Neural progenitor cell (in vitro differentiated cells): Measurements from ENCODE around the gene AIM2. TPM values are rescaled to one million over a fixed set of nuclear protein-coding genes. Genes with fewer than 3 reads are reported as not detected.

Source experiments
- DNase-seq: peaks from one replicate; pipeline ENCODE4 v3.0.0-alpha.2; 2016; ENCODE audit warnings: low spot score
- H2AFZ ChIP-seq: fragments of 200-600 bp; sonication (generic); replicated peaks from 2 replicates; pipeline ENCODE4 v1.6.1; 2016; ENCODE audit warnings: antibody characterized with exemption
- H3F3A ChIP-seq: fragments of 200-600 bp; sonication (generic); 2 replicates; pipeline ENCODE4 v1.6.1; 2016; ENCODE audit warnings: antibody characterized with exemption, low read depth
- H3K27ac ChIP-seq: fragments of 200-600 bp; sonication (generic); 2 replicates; pipeline ENCODE4 v1.5.1; 2016; ENCODE audit warnings: mild to moderate bottlenecking
- H3K27me3 ChIP-seq: fragments of 200-600 bp; sonication (generic); 2 replicates; pipeline ENCODE4 v1.6.1; 2016; ENCODE audit warnings: mild to moderate bottlenecking, moderate library complexity
- H3K36me3 ChIP-seq: fragments of 200-600 bp; sonication (generic); 2 replicates; pipeline ENCODE4 v1.5.1; 2016
- H3K4me1 ChIP-seq: fragments of 200-600 bp; sonication (generic); 2 replicates; pipeline ENCODE4 v1.6.1; 2016; ENCODE audit warnings: mixed run types
- H3K4me2 ChIP-seq: fragments of 200-600 bp; sonication (generic); 2 replicates; pipeline ENCODE4 v1.6.1; 2016
- H3K4me3 ChIP-seq: fragments of 200-600 bp; sonication (generic); 2 replicates; pipeline ENCODE4 v1.5.1; 2016
- H3K79me2 ChIP-seq: fragments of 200-600 bp; sonication (generic); 2 replicates; pipeline ENCODE4 v1.6.1; 2016; ENCODE audit warnings: low read depth
- H3K9ac ChIP-seq: fragments of 200-600 bp; sonication (generic); 2 replicates; pipeline ENCODE4 v1.6.1; 2016
- H3K9me3 ChIP-seq: fragments of 200-600 bp; sonication (generic); 2 replicates; pipeline ENCODE4 v1.5.1; 2016; ENCODE audit warnings: low read depth
- H4K20me1 ChIP-seq: fragments of 200-600 bp; sonication (generic); 2 replicates; pipeline ENCODE4 v1.6.1; 2016; ENCODE audit warnings: low read depth
- H3K27ac Mint-ChIP-seq: 3 replicates; pipeline ENCODE4 v1.8.0; 2021; ENCODE audit warnings: mixed read lengths
- H3K27me3 Mint-ChIP-seq: 2 replicates; pipeline ENCODE4 v1.8.0; 2022; ENCODE audit warnings: low read depth, mild to moderate bottlenecking, inconsistent platforms, moderate library complexity, mixed read lengths; ENCODE audit not compliant: insufficient read depth
- H3K36me3 Mint-ChIP-seq: 3 replicates; pipeline ENCODE4 v1.8.0; 2021; ENCODE audit warnings: mixed read lengths
- H3K4me1 Mint-ChIP-seq: 3 replicates; pipeline ENCODE4 v1.8.0; 2021; ENCODE audit warnings: mixed read lengths
- H3K4me3 Mint-ChIP-seq: 3 replicates; pipeline ENCODE4 v1.8.0; 2021; ENCODE audit warnings: mild to moderate bottlenecking, moderate library complexity, mixed read lengths
- H3K9me3 Mint-ChIP-seq: 3 replicates; pipeline ENCODE4 v1.8.0; 2020; ENCODE audit warnings: mixed read lengths
- CTCF ChIP-seq: fragments of 200-600 bp; sonication (generic); IDR thresholded peaks from 2 replicates; pipeline ENCODE4 v1.5.1; 2017; ENCODE audit warnings: antibody characterized with exemption, mild to moderate bottlenecking
- EZH2 ChIP-seq: fragments of 200-600 bp; sonication (generic); IDR thresholded peaks from 2 replicates; pipeline ENCODE4 v1.6.1; 2017; ENCODE audit warnings: antibody characterized with exemption, mild to moderate bottlenecking, moderate library complexity
- EZH2phosphoT487 ChIP-seq: fragments of 200-600 bp; sonication (generic); IDR thresholded peaks from 2 replicates; pipeline ENCODE4 v1.6.1; 2017; ENCODE audit warnings: antibody characterized with exemption
- total RNA-seq: library from RNA; depleted of rRNA; stranded (reverse); fragments of >200 nt; gene quantifications from 2 replicates; pipeline ENCODE4 v1.2.3, GENCODE V29; 2015; ENCODE audit warnings: low replicate concordance

Gene AIM2, protein sequence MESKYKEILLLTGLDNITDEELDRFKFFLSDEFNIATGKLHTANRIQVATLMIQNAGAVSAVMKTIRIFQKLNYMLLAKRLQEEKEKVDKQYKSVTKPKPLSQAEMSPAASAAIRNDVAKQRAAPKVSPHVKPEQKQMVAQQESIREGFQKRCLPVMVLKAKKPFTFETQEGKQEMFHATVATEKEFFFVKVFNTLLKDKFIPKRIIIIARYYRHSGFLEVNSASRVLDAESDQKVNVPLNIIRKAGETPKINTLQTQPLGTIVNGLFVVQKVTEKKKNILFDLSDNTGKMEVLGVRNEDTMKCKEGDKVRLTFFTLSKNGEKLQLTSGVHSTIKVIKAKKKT
- total RNA-seq, result 2.9 and 3.4 TPM in 2 replicates

DNA sequence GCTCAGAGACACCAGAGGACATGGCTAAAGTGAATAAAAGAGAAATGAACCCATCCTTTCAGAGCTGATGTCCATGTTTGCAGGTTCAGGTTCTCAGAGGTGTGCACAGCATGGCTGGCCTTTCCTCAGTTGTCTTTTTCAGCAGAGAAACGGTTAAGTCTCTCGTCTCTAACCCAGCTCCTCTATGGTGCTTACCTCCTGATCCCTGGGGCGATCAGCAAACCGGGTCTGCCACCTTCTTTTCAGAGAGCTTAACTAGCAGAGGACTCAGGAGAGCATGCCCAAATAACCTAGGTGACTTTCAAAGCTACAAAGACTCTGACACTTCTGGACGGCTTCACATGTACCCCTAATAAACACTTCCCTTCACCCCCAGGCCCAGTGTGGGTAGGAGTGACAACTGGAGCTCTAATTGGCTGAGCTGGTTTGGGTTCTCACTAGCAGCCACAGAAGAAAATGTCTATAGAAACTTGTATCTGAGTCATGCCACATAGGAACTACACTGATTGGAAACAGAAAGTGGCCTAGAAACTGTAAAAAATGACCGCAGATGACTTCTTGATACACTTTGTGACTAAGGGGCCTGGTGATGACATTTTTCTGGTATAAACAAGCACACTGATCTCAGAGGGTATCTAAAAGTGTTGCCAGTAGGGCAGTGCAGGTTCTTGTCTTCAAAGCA, at the start of gene AIM2:
AIM2 (minus strand) TSS at position 329 of the 682 bp plus-strand sequence. CDS start 3,267 bp downstream, outside the sequence.
- no peak for DNase-seq
- H4K20me1 ChIP-seq, result no peaks in the 10 kb centered on the region
- no peaks in the 10 kb centered on the region for H3K36me3 ChIP-seq
- H3K4me1 Mint-ChIP-seq, result no peaks in the 10 kb centered on the region
- H3K4me3 Mint-ChIP-seq, result no peak within 1 kb of the TSS
- H3K27me3 Mint-ChIP-seq, result peaks cover 4% of the 10 kb centered on the region
- H3K4me1 ChIP-seq, result no peaks in the 10 kb centered on the region
- no peak within 1 kb of the TSS for H3K27ac ChIP-seq
- H3K4me2 ChIP-seq, result no peak within 1 kb of the TSS
- H3K9me3 Mint-ChIP-seq, result no peaks in the 10 kb centered on the region
- no peaks in the 10 kb centered on the region for H3K79me2 ChIP-seq
- no peaks in the 10 kb centered on the region for H3K27me3 ChIP-seq
- H3K4me3 ChIP-seq, result no peak within 1 kb of the TSS
- no peaks in the 10 kb centered on the region for H3F3A ChIP-seq
- H3K9me3 ChIP-seq, result no peaks in the 10 kb centered on the region
- no peak within 1 kb of the TSS for H3K27ac Mint-ChIP-seq
- no peak for TF ChIP-seq EZH2
- no peak for TF ChIP-seq EZH2phosphoT487
- TF ChIP-seq CTCF, result no peak
- H3K36me3 Mint-ChIP-seq, result no peaks in the 10 kb centered on the region
- H3K9ac ChIP-seq, result no peak within 1 kb of the TSS
- H2AFZ ChIP-seq, result no peak within 1 kb of the TSS

GRCh38 chr1:159123587-159123986, 47.0 kb upstream of the AIM2 start:
- Histone ChIP-seq H3K79me2 (no peaks in the 10 kb centered on the region), H3K4me2 (no peak overlapping the region), H4K20me1 (no peaks in the 10 kb centered on the region), H3F3A (no peaks in the 10 kb centered on the region), H3K27me3 (no peaks in the 10 kb centered on the region), H3K9me3 (no peaks in the 10 kb centered on the region), H3K36me3 (no peaks in the 10 kb centered on the region), H3K27ac (no peak overlapping the region), H3K4me3 (no peak overlapping the region), H3K4me1 (peaks cover 3% of the 10 kb centered on the region), H3K9ac (no peak overlapping the region), H2AFZ (no peak overlapping the region)
- no peak overlapping the region for H3K27ac Mint-ChIP-seq
- H3K27me3 Mint-ChIP-seq, result no peaks in the 10 kb centered on the region
- no peaks in the 10 kb centered on the region for H3K36me3 Mint-ChIP-seq
- no peaks in the 10 kb centered on the region for H3K9me3 Mint-ChIP-seq
- TF ChIP-seq CTCF (no peak), EZH2 (no peak), EZH2phosphoT487 (no peak)
- H3K4me1 Mint-ChIP-seq, result no peaks in the 10 kb centered on the region
- no peak overlapping the region for H3K4me3 Mint-ChIP-seq
- DNase-seq, result no peak

GRCh38 chr1:159122005-159122621, 45.5 kb upstream of the AIM2 start:
- no peak for TF ChIP-seq EZH2phosphoT487
- TF ChIP-seq CTCF, result no peak
- Histone ChIP-seq H3K9me3 (no peaks in the 10 kb centered on the region), H4K20me1 (no peaks in the 10 kb centered on the region), H3K27me3 (no peaks in the 10 kb centered on the region), H3K79me2 (no peaks in the 10 kb centered on the region), H3K4me3 (no peak overlapping the region), H3K36me3 (no peaks in the 10 kb centered on the region), H3K4me1 (peaks cover 3% of the 10 kb centered on the region), H3K27ac (no peak overlapping the region), H3K4me2 (no peak overlapping the region), H2AFZ (no peak overlapping the region), H3F3A (no peaks in the 10 kb centered on the region), H3K9ac (no peak overlapping the region)
- DNase-seq, result no peak
- Mint-ChIP-seq H3K27ac (no peak overlapping the region), H3K36me3 (no peaks in the 10 kb centered on the region), H3K27me3 (no peaks in the 10 kb centered on the region), H3K4me3 (no peak overlapping the region), H3K4me1 (no peaks in the 10 kb centered on the region), H3K9me3 (no peaks in the 10 kb centered on the region)
